ENCODE results near the gene CSNK1D.
"Not testable (repeated sequence)": the region's sequence is repeated elsewhere in the genome, so short reads cannot be mapped to it uniquely, and the experiment has no call there.

Gene CSNK1D

GRCh38 chr17:82193050-82193449 lies 80.5 kb downstream of the CSNK1D start:
- not testable (repeated sequence) for DNase-seq (ENCODE audit: low read depth in 2 of 2)

All from fibroblast of skin of left biceps (primary cell).